Fibroblast of the aortic adventitia (primary cell): ENCODE measurements around the gene VASN. TPM values are rescaled to one million over a fixed set of nuclear protein-coding genes. Genes with fewer than 3 reads are reported as not detected.

Experiments used
- DNase-seq: peaks from one replicate; pipeline ENCODE4 v3.0.0-alpha.2; 2010; ENCODE audit warnings: low read depth
- H3K4me3 ChIP-seq: 2 replicates; pipeline ENCODE4 v1.5.1; 2011; ENCODE audit warnings: low read depth, mild to moderate bottlenecking, control low read depth, low read length, moderate library complexity
- CTCF ChIP-seq: IDR thresholded peaks from 2 replicates; pipeline ENCODE4 v1.5.1; 2011; ENCODE audit warnings: mild to moderate bottlenecking, low read length, control low read depth, inconsistent platforms; ENCODE audit not compliant: insufficient read depth
- total RNA-seq: library from RNA; depleted of rRNA; stranded (reverse); fragments of >200 nt; gene quantifications from 2 replicates; pipeline ENCODE4 v1.2.3, GENCODE V29; 2012; ENCODE audit warnings: low replicate concordance

VASN gene
- total RNA-seq, 1 donor = 130 TPM

- DNase-seq = peak; percentile 73
- H3K4me3 ChIP-seq = peak overlapping the region; percentile 31
- peak; percentile 77 for TF ChIP-seq CTCF
Observed at GRCh38 chr16:4402439-4403132, 30.9 kb downstream of the VASN start.

- DNase-seq = no peak
- no peak for TF ChIP-seq CTCF
- no peak overlapping the region for H3K4me3 ChIP-seq
Observed at GRCh38 chr16:4403133-4403949, 31.7 kb downstream of the VASN start.

- DNase-seq = no peak
- H3K4me3 ChIP-seq = no peak overlapping the region
- peak; percentile 60 for TF ChIP-seq CTCF
Observed at GRCh38 chr16:4404247-4404966, 32.8 kb downstream of the VASN start.

- TF ChIP-seq CTCF = no peak
- no peak for DNase-seq
- no peak overlapping the region for H3K4me3 ChIP-seq
Observed at GRCh38 chr16:4404967-4405696, 33.5 kb downstream of the VASN start.

- DNase-seq = peak; percentile 39
- H3K4me3 ChIP-seq = no peak overlapping the region
- TF ChIP-seq CTCF = no peak
Observed at GRCh38 chr16:4407543-4408322, 36.1 kb downstream of the VASN start.

- TF ChIP-seq CTCF = no peak
Observed at GRCh38 chr16:4408323-4408690, 36.7 kb downstream of the VASN start.

More at GRCh38 chr16:4408323-4408690, 36.7 kb downstream of the VASN start:
- H3K4me3 ChIP-seq = no peak overlapping the region
- DNase-seq = no peak
